OCI-M2 (cell line): Measurements from ENCODE around the gene ADGRL3.
A peak's percentile ranks its signal among the peaks of the same experiment; 100 is the strongest.

Experiments
- DNase-seq: peaks from one replicate; lab custom pipeline; 2025; ENCODE audit not compliant: unreplicated experiment; lab: John Stamatoyannopoulos, UW

The ADGRL3 gene

DNA sequence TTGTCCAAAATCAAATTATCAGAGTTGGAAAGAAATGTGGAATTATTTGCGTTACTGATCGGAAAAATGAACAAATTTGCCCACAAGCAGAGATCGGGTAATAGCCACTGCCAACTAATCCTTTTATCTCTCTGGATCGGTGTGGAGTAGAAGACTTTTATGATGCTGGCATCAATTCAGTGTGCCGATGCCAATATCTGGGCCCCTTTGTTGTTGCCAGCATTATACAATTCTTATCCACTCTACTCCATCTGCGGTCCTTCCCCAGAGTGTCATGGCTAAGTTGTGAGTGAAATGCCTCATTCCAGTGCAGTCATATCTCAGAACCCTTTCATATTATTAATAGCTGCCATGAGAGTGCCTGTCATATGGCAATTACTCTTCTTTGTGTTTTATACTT, 660.2 kb downstream of the ADGRL3 start:
- DNase-seq = no peak

DNA sequence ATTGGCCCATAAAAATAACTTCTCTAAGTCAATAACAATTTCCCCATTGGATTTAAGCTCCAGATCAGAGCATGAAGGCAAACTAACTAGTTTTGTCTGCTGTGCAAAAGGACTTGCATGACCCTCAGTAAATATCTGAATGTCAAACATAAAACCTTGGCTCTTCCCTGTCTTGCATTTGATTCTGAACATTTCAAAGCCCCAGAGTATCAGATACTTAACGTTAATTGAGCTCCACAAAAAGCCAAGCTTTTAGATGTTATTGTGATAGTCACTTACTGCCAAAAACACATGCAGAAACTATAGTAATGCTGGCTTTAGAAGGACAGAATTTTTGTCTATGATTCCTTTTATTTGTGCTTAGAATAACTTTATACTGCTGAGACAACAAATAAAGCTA, 664.2 kb downstream of the ADGRL3 start:
- DNase-seq = no peak

DNA sequence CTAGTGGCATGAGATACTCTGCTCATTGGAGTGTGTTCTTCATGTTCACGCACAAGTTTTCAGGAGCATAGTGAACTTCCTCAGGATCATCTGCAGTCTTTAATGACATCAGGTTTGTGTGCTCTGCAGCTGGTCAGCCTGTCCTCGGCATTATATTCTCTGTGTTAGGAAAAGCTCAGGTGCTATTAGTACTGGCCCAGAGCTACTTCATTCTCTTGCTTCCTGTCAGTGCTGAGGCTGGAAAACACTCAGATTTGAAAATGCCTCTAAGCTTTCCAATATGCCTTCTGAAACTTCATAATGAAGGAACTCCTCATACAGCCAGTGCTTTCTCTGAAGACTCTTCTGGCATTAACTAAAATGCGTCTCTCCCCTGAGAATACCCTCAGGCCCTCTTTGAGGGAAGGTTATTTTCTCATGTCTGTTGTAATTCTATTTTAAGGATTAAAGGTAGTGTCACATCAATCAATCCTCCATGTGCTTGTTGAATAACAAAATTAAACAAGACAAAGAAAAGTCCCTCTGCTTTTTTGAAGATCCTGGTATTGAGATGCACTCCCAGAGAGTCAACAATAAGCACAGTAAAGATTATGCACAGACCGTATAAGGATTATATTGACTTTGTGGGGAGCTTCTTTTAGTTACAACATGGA, 666.4 kb downstream of the ADGRL3 start:
- DNase-seq = no peak

DNA sequence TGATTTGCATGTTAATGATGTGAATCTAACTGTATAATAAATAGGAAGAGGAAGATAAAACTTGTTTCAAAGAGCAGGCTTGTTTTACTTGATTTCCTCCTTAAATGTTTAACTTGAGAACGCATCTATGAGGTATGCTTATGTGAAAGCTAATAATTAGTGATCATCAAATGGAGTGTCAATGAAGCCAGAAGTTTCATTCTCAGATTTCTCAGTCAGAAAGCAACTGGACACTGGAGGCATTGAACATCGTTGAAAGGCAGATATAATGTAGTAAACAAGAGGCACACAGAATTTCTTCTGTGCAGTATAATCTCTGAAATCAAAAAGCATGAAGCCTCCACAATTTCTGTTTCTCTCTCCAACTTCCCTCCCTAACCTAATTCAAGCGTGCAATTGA, 672.9 kb downstream of the ADGRL3 start:
- DNase-seq = no peak

DNA sequence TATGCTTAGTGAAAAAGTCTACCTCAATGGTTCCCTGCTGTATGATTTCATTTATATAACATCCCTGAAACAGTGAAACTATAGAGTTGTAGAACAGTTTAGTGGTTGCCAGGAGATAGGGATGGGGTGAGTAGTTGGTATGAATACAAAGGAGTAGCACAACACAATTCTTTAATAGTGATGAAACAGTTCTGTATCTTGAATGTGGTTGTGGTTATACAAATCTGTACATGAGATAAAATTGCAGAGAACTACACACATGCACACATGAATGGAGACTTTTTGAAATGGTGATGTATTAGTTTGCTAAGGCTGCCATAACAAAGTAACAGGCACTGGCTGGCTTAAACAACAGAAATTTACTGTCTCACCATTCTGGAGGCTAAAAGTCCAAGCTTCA, 677.1 kb downstream of the ADGRL3 start:
- DNase-seq = no peak

DNA sequence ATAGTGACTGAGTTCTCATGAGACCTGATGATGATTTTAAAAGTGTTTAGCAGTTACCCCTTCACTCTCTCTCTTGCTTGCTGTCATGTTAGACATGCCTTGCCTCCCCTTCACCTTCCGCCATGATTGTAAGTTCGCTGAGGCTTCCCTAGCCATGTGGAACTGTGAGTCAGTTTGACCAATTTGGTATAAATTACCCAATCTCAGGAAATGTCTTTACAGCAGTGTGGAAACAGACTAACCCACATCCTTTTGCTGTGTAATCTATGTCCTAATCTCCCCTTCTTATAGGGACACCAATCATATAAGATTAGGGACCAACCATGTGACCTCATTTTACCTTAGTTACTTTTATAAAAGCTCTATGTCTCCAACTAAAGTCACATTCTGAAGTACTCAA, 677.8 kb downstream of the ADGRL3 start:
- no peak for DNase-seq

DNA sequence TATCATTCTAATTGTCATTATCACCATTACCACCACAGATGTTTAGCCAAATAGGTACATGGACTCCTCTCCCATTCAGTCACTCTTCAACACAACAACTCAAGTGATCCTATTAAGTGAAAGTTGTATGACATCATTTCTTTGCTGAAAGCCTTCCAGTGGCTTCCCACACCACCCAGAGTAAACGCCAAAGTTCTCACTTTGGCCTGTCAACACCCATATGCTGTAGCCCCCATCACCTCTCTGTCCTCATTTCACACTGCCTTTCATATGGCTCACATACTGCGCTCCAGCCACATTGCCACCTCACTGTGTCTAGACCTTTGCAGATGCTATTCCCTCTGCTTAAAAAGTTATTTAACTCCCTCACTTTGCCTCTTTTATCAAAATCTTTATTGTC, 682.3 kb downstream of the ADGRL3 start:
- no peak for DNase-seq

DNA sequence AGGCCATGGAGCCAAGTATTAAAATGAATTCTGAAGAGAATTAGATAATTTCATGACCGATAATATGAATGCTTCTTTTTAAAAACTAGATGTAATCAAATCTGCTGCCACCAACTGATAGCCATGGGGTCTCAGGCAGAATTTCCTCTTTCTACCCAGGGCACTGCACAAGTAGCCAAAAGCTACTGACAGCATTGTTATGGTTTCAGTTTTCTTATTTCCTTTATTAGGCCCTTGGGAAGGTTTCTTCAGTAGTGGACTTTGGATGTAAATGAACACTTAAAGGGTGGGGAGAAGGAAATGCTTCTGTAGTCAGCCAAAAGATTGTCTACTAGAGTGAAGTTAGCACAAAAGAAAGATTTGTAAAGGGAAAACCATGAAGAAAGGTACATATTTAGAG, 686.0 kb downstream of the ADGRL3 start:
- peak; percentile 12 for DNase-seq

DNA sequence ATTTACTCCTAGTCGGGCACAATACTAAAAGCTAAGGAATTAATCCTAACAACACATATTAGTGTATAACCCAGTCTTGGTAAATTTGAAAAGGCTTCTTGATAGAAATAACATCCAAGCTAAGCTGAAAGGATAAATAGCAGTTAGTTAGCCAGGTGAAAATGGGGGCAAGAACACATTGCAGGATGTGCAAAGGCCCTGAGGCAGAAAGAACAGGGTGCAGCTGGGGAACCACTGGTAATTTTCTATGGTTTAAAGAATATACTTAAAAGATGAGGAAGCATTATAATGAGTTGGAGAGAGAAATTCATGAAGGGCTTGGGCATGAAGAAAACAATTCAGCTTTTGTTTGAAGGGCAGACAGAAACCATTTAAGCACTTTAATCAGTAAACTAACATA, 689.0 kb downstream of the ADGRL3 start:
- DNase-seq = no peak

DNA sequence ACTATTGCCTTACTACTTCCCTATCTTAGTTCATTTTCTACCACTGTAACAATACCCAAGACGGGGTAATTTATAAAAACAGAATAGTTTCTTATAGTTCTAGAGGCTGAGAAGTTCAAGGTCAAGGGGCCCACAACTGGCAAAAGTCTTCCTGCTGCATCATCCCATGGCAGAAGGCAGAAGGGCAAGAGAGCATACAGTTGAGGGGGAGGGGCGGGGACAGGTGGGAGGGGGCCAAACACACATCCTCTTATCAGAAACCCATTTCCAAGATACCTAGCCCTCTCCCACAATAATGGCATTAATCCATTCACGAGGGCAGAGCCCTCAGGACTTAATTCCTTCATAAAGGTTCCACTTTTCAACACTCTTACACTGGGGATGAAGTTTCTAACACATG, 690.2 kb downstream of the ADGRL3 start:
- DNase-seq = no peak

DNA sequence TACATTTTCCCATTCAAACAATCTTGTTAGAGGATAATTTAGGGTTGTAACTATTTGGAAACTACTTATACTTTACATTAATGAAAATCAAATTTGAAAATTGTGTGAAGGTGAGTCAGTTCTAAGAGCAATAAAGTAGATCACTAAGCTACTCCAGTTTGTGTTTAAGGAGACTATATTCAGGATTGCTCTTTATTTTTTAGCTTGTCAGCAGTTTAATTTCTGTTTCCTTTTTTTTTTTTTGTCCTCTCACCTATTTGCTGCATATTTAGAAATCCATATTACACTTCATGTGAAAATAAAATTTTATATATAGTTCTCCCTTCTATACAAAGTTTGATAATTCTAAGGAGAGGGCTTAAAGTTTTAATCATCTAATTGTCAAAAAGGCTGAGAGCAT, 691.8 kb downstream of the ADGRL3 start:
- no peak for DNase-seq

DNA sequence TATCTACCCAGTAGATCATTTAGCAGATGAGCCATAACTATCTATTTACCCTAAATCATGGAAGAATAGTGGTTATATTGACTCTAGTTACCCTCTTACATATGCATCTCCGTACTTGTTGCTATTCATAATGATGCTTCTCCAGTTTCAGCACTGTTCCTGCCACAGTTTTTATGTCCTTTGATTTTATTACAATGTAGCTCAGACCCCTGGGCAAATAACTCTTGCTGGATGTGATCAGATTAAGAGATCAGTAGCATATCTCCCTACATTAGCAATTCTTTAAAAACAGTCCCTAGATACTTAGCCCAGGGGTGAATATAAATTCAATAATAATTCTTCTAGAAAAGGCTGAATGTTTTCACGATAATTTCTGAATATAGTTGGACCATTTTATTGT, 696.5 kb downstream of the ADGRL3 start:
- DNase-seq = no peak

DNA sequence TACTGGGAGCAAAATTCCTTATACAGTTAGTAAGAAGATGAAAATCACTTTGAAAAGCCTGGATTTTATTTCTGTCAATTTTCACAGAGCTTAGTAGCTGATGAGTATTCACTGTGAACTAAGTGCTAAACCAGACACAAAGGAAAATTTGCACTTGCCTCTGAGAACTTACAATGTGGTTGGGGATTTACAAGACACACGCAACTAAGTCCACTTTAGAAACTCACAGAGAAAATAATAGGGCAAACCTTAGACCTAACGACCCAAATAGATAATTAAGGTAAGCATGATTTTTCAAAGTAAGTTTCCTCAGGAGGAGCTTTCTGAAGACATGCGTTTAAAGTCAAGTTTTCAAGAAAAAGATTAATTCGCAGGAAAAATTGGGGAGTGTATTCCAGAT, 708.9 kb downstream of the ADGRL3 start:
- no peak for DNase-seq

DNA sequence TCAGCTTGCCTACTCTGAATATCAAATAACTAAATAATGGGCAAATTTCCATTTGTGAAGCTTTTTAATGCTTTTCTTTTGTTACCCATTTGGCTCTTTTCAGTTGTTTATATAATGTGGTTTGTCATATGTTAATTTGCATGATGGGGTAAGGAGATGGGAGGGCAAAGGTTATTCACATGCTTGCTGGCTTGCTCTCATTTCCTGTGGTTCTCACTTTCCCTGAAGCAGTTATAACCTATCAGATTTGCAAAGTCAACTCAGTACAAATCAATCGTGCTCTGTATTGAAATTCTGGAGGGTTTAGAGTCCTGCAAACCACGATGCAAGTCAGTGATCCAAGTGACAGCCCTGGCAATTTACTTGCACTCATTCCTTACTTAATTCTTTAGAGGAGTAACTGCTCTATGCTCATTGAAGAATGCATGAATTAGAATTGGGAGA, 711.2 kb downstream of the ADGRL3 start:
- no peak for DNase-seq

DNA sequence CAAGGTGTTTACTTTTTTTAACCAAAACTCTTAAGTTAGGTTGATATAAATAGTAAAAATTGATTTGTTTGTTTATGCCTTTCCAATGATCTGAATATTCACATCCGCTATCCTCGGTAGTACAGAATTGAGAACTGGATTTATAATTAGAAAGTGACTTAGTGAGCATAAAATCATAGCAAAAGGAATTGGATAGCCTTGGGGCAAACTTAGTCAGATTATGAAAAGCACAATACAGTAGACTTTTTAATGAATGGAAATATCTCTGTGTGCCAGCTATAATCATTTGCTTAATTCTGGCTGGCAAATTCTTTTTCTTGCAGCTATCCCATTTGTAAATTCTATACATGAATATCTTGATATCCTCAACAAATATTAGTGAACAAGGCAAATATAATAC, 713.5 kb downstream of the ADGRL3 start:
- DNase-seq = no peak

DNA sequence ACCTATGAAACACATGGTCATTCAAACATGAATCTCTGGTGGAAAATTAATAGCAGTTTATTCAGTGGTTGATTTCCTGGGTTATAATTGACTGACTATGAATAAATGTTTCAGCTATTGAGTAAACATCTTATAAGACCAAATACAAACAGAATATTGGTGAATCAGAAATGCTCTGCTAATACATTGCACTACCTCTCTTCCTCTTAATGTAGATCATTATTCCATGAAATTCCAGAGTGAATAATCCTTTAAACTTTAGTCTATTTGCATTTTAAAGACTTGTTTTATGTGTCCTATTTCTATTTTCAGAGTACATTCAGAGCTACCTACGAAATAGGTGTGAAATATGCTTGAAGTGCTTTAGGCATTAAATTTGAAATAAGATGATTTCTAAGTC, 715.4 kb downstream of the ADGRL3 start:
- no peak for DNase-seq

DNA sequence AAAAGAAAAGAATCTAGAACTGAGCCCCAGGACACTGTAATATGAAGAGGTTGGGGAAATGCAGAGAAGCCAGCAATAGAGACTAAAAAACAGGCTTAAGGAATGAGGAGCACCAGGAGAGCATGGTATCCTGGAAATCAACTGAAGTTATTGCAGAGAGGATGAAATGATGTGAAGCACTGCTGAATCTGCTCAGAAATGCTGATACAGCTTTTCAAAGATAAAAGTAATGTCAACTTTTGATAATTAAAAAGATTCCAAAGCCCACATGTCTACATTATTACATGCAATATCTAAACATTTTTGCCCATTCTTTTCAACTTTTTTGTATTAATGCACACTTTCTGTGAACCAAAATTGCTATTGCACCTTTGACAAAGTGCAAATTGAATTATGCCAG, 718.4 kb downstream of the ADGRL3 start:
- DNase-seq = no peak

DNA sequence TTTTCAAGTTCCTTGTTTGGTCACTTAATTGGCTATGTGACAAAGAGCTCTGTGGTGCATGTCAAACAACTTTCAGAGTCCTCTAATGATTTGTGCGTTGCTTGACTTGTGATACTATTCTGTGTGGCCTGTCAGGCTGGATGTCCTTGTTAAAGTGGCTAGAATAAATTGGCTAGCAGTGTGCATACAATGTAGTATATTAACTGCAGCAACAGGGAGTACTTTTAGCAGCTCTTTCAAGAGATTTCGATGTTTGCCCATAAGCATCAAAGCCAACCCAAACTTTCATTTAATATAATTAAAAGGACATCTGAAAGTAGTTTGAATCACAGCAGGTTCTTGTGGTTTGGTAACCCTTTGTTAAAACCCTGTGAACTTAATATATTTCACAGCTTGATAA, 718.9 kb downstream of the ADGRL3 start:
- DNase-seq = no peak

DNA sequence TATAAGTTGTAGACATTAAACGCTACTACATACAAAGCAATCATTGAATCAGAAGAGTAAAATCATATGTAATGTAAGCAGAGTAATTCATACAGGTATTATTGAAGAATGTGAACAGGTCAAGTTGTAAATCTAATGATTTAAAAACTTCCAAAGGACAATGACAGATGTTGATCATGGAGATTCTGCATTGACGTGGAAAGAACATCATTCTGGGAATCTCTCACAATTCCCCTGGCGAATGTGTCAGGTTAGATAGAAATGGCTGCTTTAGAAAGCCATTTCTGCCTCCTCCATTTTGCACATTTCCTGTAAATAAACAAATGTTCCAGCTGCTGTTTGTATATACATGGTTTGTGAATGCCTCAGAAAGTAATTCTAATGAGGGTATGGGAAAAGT, 719.4 kb downstream of the ADGRL3 start:
- no peak for DNase-seq

DNA sequence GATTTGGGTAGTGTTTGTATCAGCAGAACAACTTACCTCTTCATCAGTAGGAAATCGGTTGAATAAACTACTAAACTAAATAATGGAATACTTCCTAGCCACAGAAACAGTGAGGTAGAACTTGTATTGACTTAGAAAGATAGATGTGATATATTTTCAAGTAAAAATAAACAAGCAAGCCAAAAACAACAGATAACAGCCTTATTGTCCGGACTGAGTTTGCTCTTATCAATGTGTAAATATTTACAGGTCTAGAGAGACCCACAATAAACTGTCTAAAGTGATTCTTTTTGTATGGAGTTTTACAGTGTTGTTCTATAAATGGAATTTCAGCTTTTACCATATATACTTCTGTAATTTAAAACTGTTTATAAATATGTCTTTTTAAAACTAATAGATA, 721.8 kb downstream of the ADGRL3 start:
- DNase-seq = no peak

DNA sequence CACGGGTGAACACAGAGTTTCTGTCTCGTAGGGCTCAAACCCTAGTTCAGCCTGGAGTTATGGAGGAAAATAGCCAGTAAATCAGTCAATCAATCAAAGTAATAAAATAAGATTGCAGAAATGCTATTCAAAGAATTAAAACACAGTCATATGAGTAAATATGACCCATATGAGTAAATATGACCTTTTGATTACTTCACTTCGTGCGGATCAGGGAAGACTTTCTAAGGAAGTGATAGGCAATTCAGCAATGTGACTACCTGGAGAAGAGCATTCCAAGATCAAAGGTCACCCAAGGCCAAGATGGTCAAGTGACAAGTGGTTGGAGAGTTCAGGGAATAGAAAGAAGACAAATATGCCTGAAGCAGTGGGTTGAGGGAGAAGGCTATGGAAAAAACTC, 722.6 kb downstream of the ADGRL3 start:
- no peak for DNase-seq

DNA sequence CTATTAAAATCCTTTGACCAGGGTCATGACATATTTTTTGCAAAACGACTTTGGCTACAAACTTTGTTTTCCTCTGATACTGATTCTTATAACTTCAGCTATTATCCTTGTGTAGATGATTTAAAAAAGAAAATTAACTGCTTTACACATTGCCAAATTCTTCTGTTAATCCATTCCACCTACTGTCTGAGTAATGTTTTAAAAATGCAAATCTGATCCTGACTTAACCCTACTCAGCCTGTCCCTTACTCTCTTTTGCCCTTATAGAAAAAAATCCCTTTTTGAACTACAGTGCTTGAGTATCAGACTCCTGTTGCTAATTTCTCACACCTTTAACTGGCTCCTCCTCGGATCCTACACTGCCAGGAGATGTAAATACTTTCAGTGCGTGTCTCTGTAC, 723.1 kb downstream of the ADGRL3 start:
- DNase-seq = no peak

DNA sequence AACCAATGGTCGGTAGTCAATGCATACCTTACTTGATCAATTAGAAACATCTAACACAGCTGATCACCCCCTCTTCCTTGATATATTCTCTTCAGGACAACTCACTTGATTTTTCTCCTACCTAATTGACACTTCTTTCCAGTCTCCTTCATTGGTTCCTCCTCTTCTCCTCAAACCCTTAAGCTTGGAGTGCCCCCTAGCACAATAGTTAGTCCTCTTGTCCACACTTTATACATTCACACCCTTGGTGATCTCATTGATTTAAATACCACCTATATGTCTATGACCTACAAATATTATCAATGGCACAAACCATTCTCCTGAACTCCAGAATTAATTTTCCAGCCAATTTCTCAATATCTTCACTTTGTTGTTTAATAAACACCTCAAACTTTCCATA, 724.0 kb downstream of the ADGRL3 start:
- DNase-seq = no peak

DNA sequence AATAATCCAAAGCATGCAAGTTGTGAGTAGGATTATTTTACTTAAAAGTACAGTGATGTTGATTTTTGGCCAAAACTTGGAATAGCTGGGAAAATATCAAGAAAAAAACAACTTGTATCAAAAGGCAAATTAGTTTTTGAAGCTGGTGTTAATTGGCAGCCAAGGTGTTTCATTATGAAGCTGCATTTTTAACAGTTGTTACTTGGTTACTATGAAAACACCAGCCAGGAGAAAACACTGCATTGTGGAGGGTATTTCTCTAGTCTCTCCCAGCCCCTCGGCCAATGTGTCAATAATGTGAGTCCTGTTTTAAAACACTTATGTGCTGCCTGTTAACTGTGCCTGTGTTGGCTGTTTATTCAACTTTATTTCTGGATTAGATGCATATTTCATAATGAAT, 733.4 kb downstream of the ADGRL3 start:
- DNase-seq = no peak
